ENCODE results near the gene TNFSF10.

DNA sequence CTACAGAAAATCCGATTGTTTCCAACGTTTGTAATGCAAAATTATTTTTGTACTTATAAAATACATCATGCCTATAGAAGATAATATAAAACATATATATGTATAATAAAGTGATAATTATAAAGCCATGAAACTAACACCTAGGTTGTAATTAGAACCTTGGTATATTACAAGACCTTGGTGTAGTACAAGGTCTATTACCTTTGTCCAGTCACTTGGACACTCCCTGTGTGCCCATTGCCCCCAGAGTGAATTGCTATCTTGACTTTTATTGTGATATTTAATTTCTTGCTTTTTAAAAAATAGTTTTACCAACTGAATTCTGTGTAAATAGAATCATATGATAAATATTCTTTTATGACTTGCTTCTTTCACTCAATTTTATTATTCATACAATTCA is 20.7 kb upstream of the TNFSF10 start:
- TF ChIP-seq, protein P1, sequence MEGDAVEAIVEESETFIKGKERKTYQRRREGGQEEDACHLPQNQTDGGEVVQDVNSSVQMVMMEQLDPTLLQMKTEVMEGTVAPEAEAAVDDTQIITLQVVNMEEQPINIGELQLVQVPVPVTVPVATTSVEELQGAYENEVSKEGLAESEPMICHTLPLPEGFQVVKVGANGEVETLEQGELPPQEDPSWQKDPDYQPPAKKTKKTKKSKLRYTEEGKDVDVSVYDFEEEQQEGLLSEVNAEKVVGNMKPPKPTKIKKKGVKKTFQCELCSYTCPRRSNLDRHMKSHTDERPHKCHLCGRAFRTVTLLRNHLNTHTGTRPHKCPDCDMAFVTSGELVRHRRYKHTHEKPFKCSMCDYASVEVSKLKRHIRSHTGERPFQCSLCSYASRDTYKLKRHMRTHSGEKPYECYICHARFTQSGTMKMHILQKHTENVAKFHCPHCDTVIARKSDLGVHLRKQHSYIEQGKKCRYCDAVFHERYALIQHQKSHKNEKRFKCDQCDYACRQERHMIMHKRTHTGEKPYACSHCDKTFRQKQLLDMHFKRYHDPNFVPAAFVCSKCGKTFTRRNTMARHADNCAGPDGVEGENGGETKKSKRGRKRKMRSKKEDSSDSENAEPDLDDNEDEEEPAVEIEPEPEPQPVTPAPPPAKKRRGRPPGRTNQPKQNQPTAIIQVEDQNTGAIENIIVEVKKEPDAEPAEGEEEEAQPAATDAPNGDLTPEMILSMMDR (conservative IDR thresholded peaks at IDR 0.05 in 1 of 2, IDR thresholded peaks at IDR 0.05 in 1 of 2; ENCODE audit: extremely low read depth in 1 of 2, insufficient read depth in 1 of 2, low read depth in 1 of 2, low read length in 2 of 2): no peak
- no peak for TF ChIP-seq EZH2 (IDR thresholded peaks at IDR 0.05; ENCODE audit: borderline replicate concordance, low read length)
